Endothelial cell of umbilical vein (primary cell): ENCODE measurements around the gene KIF20B.

Experiments
- EZH2 ChIP-seq: IDR thresholded peaks from 2 replicates; pipeline ENCODE4 v1.6.1; 2012; ENCODE audit warnings: borderline replicate concordance, low read depth, mild to moderate bottlenecking, moderate library complexity, low read length, inconsistent platforms; ENCODE audit not compliant: severe bottlenecking
- MAX ChIP-seq: IDR thresholded peaks from 2 replicates; pipeline ENCODE4 v1.6.1; 2011; ENCODE audit not compliant: insufficient read depth, insufficient read length
- POLR2A ChIP-seq: IDR thresholded peaks from 2 replicates; pipeline ENCODE4 v1.6.1; 2012; ENCODE audit warnings: low read depth, mild to moderate bottlenecking, control low read depth, low read length
- TF ChIP-seq, protein P1 (sequence below), 2 donors: IDR thresholded peaks; 1 replicate in 1 of 2; 2 replicates in 1 of 2; pipeline ENCODE4 v1.5.1; 2011; ENCODE audit warnings: low read length in 2 of 2, mild to moderate bottlenecking in 2 of 2, moderate library complexity in 2 of 2, control low read depth in 1 of 2, inconsistent platforms in 1 of 2, low read depth in 1 of 2; ENCODE audit not compliant: insufficient read depth in 1 of 2; ENCODE audit errors: extremely low read depth in 1 of 2

- TF ChIP-seq POLR2A = no peak
- TF ChIP-seq, protein P1, sequence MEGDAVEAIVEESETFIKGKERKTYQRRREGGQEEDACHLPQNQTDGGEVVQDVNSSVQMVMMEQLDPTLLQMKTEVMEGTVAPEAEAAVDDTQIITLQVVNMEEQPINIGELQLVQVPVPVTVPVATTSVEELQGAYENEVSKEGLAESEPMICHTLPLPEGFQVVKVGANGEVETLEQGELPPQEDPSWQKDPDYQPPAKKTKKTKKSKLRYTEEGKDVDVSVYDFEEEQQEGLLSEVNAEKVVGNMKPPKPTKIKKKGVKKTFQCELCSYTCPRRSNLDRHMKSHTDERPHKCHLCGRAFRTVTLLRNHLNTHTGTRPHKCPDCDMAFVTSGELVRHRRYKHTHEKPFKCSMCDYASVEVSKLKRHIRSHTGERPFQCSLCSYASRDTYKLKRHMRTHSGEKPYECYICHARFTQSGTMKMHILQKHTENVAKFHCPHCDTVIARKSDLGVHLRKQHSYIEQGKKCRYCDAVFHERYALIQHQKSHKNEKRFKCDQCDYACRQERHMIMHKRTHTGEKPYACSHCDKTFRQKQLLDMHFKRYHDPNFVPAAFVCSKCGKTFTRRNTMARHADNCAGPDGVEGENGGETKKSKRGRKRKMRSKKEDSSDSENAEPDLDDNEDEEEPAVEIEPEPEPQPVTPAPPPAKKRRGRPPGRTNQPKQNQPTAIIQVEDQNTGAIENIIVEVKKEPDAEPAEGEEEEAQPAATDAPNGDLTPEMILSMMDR (IDR thresholded peaks at IDR 0.05; ENCODE audit: extremely low read depth in 1 of 2, insufficient read depth in 1 of 2, low read depth in 1 of 2, low read length in 2 of 2) = no peak
- TF ChIP-seq MAX = no peak
- TF ChIP-seq EZH2 = no peak
Measured at GRCh38 chr10:89670926-89671325, 30.5 kb upstream of the KIF20B start.
